Heart left ventricle (tissue), 13 donors: ENCODE measurements around the gene TCFL5.

ENCODE experiments used
- CTCF ChIP-seq, 12 donors: fragments of 200-600 bp; sonication (generic) in 4 of 12; IDR thresholded peaks; one replicate each; pipeline versions ENCODE4 v1.5.0 to v1.8.0; 2018 to 2022; ENCODE audit warnings: antibody characterized with exemption in 12 of 12, mild to moderate bottlenecking in 5 of 12
- POLR2A ChIP-seq, 2 donors: fragments of 450-650 bp; IDR thresholded peaks; one replicate each; pipeline ENCODE4 v1.6.1; 2017; ENCODE audit warnings: antibody characterized with exemption in 2 of 2, mild to moderate bottlenecking in 2 of 2, moderate library complexity in 2 of 2
- donor health status: ischemic (EF 13 %, LVEDD 7.1; RV severe dilation, severe dysfunction).
- donor health status: DM: no; HTN: yes; CAD: no.
- donor health status: DM: no; HTN: no; CAD: no.
- donor health status: ischemic (EF 25% LVEDD 6.9; RV normal size, moderate dysfunction).
- donor health status: ischemic (EF 25% LVEDD 5.7; RV mildly dilated, moderate dysfunction).
- donor health status: ischemic (EF 35%, LVEDD 5.7; RV mildly dilated, moderate dysfunction).
- donor health status: nonischemic (EF 11% LVEDD 7.7; RV severe dilation, severe dysfunction).
- donor health status: DM: yes; HTN: yes; CAD: no.
- donor health status: PGD.
- donor health status: ischemic (EF 29% LVEDD 5.4; RV normal size, mild dysfunction).
- donor health status: nonischemic (EF 23%, LVEDD 6.1; RV moderate dilation, normal function).

GRCh38 chr20:62884556-62884955 lies 22.9 kb upstream of the TCFL5 start:
- TF ChIP-seq CTCF (IDR thresholded peaks at IDR 0.05) (no peak), POLR2A (IDR thresholded peaks at IDR 0.05) (no peak)
